SK-N-SH (cell line): ENCODE measurements around the gene CLASP1. TPM values are rescaled to one million over a fixed set of nuclear protein-coding genes. Genes with fewer than 3 reads are reported as not detected.
"Not testable (repeated sequence)": the region's sequence is repeated elsewhere in the genome, so short reads cannot be mapped to it uniquely, and the experiment has no call there.

Experiments
- CTCF ChIA-PET: fragments of 300-600, 350-600 bp; formaldehyde crosslinking; extraction: SDS; loops from one replicate; lab custom pipeline; 2021; lab: Yijun Ruan, JAX
- POLR2A ChIA-PET: fragments of 350-600 bp; sonication (Branson Sonifier 250); formaldehyde crosslinking; extraction: SDS; loops from one replicate; lab custom pipeline; 2020; ENCODE audit warnings: antibody characterized with exemption, inconsistent platforms; lab: Yijun Ruan, JAX
- DNase-seq: peaks from one replicate; pipeline ENCODE4 v3.0.0; 2012
- H2AFZ ChIP-seq: fragments of 200-600 bp; sonication (generic); 2 replicates; pipeline ENCODE4 v1.8.1; 2016; ENCODE audit warnings: antibody characterized with exemption, mild to moderate bottlenecking, low read depth
- H3F3A ChIP-seq: fragments of 200-600 bp; sonication (generic); replicated peaks from 2 replicates; pipeline ENCODE3; 2016; ENCODE audit warnings: antibody characterized with exemption, mild to moderate bottlenecking; ENCODE audit not compliant: insufficient read depth
- H3K27ac ChIP-seq, 2 experiments: fragments of 200-500 bp in 1 of 2; fragments of 200-600 bp in 1 of 2; sonication (Bioruptor generic) in 1 of 2; sonication (generic), shearing (Covaris generic) in 1 of 2; 2 replicates each; pipeline versions ENCODE4 v1.5.1 to v1.6.1; 2014 to 2016; ENCODE audit warnings: low read depth in 2 of 2, inconsistent platforms in 1 of 2, low read length in 1 of 2, mild to moderate bottlenecking in 1 of 2, mixed read lengths in 1 of 2
- H3K27me3 ChIP-seq: fragments of 200-600 bp; sonication (generic), shearing (Covaris generic); 2 replicates; pipeline ENCODE4 v1.6.1; 2016; ENCODE audit warnings: mixed run types; ENCODE audit not compliant: insufficient read depth
- H3K36me3 ChIP-seq, 2 experiments: fragments of 200-500 bp in 1 of 2; fragments of 200-600 bp in 1 of 2; sonication (Bioruptor generic) in 1 of 2; sonication (generic) in 1 of 2; replicated peaks in 1 of 2; 2 replicates each; pipeline versions ENCODE3 to v1.5.1; 2014 to 2016; ENCODE audit warnings: low read length in 1 of 2, mild to moderate bottlenecking in 1 of 2; ENCODE audit not compliant: insufficient read depth in 2 of 2, control insufficient read depth in 1 of 2
- H3K4me1 ChIP-seq, 2 experiments: fragments of 200-500 bp in 1 of 2; fragments of 200-600 bp in 1 of 2; sonication (Bioruptor generic) in 1 of 2; sonication (generic), shearing (Covaris generic) in 1 of 2; 2 replicates each; pipeline versions ENCODE4 v1.5.1 to v1.6.1; 2014 to 2016; ENCODE audit warnings: low read depth in 1 of 2, low read length in 1 of 2, mixed run types in 1 of 2; ENCODE audit not compliant: insufficient read depth in 2 of 2, control insufficient read depth in 1 of 2
- H3K4me2 ChIP-seq: fragments of 200-600 bp; sonication (generic), shearing (Covaris generic); 2 replicates; pipeline ENCODE4 v1.6.1; 2017; ENCODE audit warnings: mixed run types
- H3K4me3 ChIP-seq, 2 experiments: fragments of 200-500 bp in 1 of 2; fragments of 200-600 bp in 1 of 2; sonication (Bioruptor generic) in 1 of 2; sonication (generic), shearing (Covaris generic) in 1 of 2; 2 replicates each; pipeline versions ENCODE4 v1.5.1 to v1.8.1; 2014 to 2016; ENCODE audit warnings: low read depth in 2 of 2, inconsistent platforms in 1 of 2, low read length in 1 of 2, mild to moderate bottlenecking in 1 of 2, mixed read lengths in 1 of 2, moderate library complexity in 1 of 2
- H3K79me2 ChIP-seq: fragments of 200-600 bp; sonication (generic); 2 replicates; pipeline ENCODE4 v1.8.1; 2017; ENCODE audit warnings: mild to moderate bottlenecking; ENCODE audit not compliant: insufficient read depth
- H3K9ac ChIP-seq: fragments of 200-600 bp; sonication (generic); 2 replicates; pipeline ENCODE4 v1.6.1; 2017; ENCODE audit warnings: mixed run types
- H3K9me2 ChIP-seq: fragments of 200-600 bp; sonication (generic); 2 replicates; pipeline ENCODE4 v1.6.1; 2017; ENCODE audit warnings: mixed run types
- H3K9me3 ChIP-seq: fragments of 200-600 bp; sonication (generic); 2 replicates; pipeline ENCODE4 v1.6.1; 2017; ENCODE audit warnings: mixed run types, mild to moderate bottlenecking, moderate library complexity
- H4K20me1 ChIP-seq: fragments of 200-600 bp; sonication (generic); 2 replicates; pipeline ENCODE4 v1.6.1; 2017; ENCODE audit warnings: mild to moderate bottlenecking, mixed run types; ENCODE audit not compliant: insufficient read depth
- FOSL2 ChIP-seq: IDR thresholded peaks from 2 replicates; pipeline ENCODE4 v1.4.0; 2012; ENCODE audit warnings: low read depth, mild to moderate bottlenecking, moderate library complexity, borderline replicate concordance
- FOXJ3 ChIP-seq: sonication (generic); formaldehyde crosslinking; IDR thresholded peaks from 2 replicates; pipeline ENCODE4 v1.5.1; 2020; ENCODE audit warnings: mild to moderate bottlenecking, missing genetic modification reagents
- FOXM1 ChIP-seq: IDR thresholded peaks from 2 replicates; pipeline ENCODE4 v1.4.0; 2012; ENCODE audit warnings: low read depth, mild to moderate bottlenecking
- GABPA ChIP-seq: IDR thresholded peaks from 2 replicates; pipeline ENCODE4 v1.4.0; 2012; ENCODE audit warnings: low read depth, mild to moderate bottlenecking
- GATA2 ChIP-seq: sonication (generic); formaldehyde crosslinking; IDR thresholded peaks from 2 replicates; pipeline ENCODE4 v1.5.0; 2020; ENCODE audit warnings: mild to moderate bottlenecking, missing genetic modification reagents
- NRF1 ChIP-seq: IDR thresholded peaks from 2 replicates; pipeline ENCODE4 v1.6.1; 2012; ENCODE audit warnings: low read depth, mild to moderate bottlenecking, low read length
- RAD21 ChIP-seq: IDR thresholded peaks from 2 replicates; pipeline ENCODE4 v1.6.1; 2012; ENCODE audit warnings: mild to moderate bottlenecking, low read length
- SIN3A ChIP-seq: IDR thresholded peaks from 2 replicates; pipeline ENCODE4 v1.6.1; 2012; ENCODE audit warnings: low read depth, mild to moderate bottlenecking, low read length, moderate library complexity, borderline replicate concordance
- SMC3 ChIP-seq: IDR thresholded peaks from 2 replicates; pipeline ENCODE4 v1.6.1; 2012; ENCODE audit warnings: low read depth, low read length, improper control_type of control experiment
- TCF12 ChIP-seq: IDR thresholded peaks from 2 replicates; pipeline ENCODE4 v1.4.0; 2012
- TEAD4 ChIP-seq: IDR thresholded peaks from 2 replicates; pipeline ENCODE4 v1.4.0; 2012; ENCODE audit warnings: mild to moderate bottlenecking, borderline replicate concordance; ENCODE audit not compliant: insufficient read depth
- YY1 ChIP-seq: IDR thresholded peaks from 2 replicates; pipeline ENCODE4 v1.4.0; 2012; ENCODE audit warnings: low read depth, mild to moderate bottlenecking
- WGBS: methylation state at CpG from one replicate; pipeline ENCODE4 v1.1.6; 2017; ENCODE audit warnings: low lambda C conversion rate; 5-methylcytosine and 5-hydroxymethylcytosine counted together
- polyA plus RNA-seq, 3 experiments: library from polyadenylated mRNA; depleted of rRNA; stranded (reverse); fragments of >200 nt; gene quantifications; 2 replicates each; pipeline ENCODE4 v1.2.3, GENCODE V29; 2012
- TF ChIP-seq, protein P1 (sequence below): IDR thresholded peaks from 2 replicates; pipeline ENCODE4 v1.6.1; 2012; ENCODE audit warnings: mild to moderate bottlenecking, low read depth, low read length, moderate library complexity

The CLASP1 gene
- polyA plus RNA-seq, 1 of the 3 experiments (the other 2 are of a cell fraction) = 4.9 TPM

DNA sequence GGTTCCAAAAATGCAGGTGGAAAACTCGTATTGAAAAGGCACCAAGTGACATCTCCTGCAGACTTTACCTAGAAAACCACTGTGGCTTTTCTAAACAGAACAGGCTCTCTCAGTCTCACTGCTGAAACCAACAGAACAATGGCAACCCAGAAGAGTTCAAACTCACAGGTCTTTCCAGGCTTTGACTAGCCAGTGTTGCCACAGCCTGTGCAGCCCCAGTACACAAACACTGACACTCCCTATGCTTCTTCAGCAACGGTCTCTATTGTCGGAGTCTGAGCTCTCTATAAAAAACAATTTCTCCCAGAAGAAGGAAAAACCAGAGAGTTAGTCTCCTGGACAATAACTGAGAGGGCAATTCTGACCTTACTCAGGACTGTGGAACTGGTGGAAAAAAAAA lies 206.4 kb downstream of the CLASP1 start (continued):
- TF ChIP-seq FOSL2 (no peak), FOXM1 (no peak)

DNA sequence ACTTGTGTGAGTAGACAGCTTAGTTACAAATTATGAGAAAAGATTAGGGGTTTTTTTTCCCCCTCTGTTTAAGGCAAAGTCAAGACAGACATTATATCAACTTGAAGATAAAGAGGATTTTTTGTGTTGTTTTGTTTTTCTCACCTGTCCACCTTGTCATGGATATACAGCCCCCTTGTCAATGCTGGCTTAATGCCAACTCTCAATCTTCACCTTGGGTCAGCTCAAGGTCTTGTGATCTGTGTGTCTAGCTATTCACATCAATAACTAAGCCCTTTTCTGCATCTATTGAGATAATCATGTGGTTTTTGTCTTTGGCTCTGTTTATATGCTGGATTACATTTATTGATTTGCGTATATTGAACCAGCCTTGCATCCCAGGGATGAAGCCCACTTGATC lies 211.0 kb downstream of the CLASP1 start:
- H3K27me3 ChIP-seq, POLR2A ChIA-PET, CTCF ChIA-PET: not testable (repeated sequence)

GRCh38 chr2:121436918-121437317 lies 212.3 kb downstream of the CLASP1 start:
- 96% methylated on average over 3 of the region's 3 CpGs for WGBS
- Histone ChIP-seq H4K20me1 (no peaks in the 10 kb centered on the region), H3K4me1 (no peaks in the 10 kb centered on the region), H2AFZ (no peak overlapping the region), H3K9ac (no peak overlapping the region), H3K9me3 (no peaks in the 10 kb centered on the region), H3K4me2 (no peak overlapping the region), H3K27ac (no peak overlapping the region), H3K4me3 (no peak overlapping the region), H3K27me3 (no peaks in the 10 kb centered on the region), H3K36me3 (peaks cover 10 to 21% of the 10 kb centered on the region in 2 experiments), H3K9me2 (no peaks in the 10 kb centered on the region), H3F3A (no peaks in the 10 kb centered on the region), H3K79me2 (no peaks in the 10 kb centered on the region)
- POLR2A ChIA-PET = no interaction called here
- no peak for TF ChIP-seq RAD21
- TF ChIP-seq YY1 = no peak
- TF ChIP-seq FOXJ3 = no peak
- no peak for TF ChIP-seq TCF12
- TF ChIP-seq SMC3 = no peak
- TF ChIP-seq NRF1 = no peak
- no peak for TF ChIP-seq SIN3A
- TF ChIP-seq, protein P1, sequence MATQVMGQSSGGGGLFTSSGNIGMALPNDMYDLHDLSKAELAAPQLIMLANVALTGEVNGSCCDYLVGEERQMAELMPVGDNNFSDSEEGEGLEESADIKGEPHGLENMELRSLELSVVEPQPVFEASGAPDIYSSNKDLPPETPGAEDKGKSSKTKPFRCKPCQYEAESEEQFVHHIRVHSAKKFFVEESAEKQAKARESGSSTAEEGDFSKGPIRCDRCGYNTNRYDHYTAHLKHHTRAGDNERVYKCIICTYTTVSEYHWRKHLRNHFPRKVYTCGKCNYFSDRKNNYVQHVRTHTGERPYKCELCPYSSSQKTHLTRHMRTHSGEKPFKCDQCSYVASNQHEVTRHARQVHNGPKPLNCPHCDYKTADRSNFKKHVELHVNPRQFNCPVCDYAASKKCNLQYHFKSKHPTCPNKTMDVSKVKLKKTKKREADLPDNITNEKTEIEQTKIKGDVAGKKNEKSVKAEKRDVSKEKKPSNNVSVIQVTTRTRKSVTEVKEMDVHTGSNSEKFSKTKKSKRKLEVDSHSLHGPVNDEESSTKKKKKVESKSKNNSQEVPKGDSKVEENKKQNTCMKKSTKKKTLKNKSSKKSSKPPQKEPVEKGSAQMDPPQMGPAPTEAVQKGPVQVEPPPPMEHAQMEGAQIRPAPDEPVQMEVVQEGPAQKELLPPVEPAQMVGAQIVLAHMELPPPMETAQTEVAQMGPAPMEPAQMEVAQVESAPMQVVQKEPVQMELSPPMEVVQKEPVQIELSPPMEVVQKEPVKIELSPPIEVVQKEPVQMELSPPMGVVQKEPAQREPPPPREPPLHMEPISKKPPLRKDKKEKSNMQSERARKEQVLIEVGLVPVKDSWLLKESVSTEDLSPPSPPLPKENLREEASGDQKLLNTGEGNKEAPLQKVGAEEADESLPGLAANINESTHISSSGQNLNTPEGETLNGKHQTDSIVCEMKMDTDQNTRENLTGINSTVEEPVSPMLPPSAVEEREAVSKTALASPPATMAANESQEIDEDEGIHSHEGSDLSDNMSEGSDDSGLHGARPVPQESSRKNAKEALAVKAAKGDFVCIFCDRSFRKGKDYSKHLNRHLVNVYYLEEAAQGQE = no peak
- no peak for TF ChIP-seq GATA2 (CRISPR knock-in tag)
- TF ChIP-seq GABPA = no peak
- no peak for TF ChIP-seq TEAD4
- TF ChIP-seq FOSL2 = no peak
- CTCF ChIA-PET = no interaction called here
- DNase-seq = no peak

More for the DNA sequence above, 211.0 kb downstream of the CLASP1 start:
- not testable (repeated sequence) for H3K27ac ChIP-seq, H4K20me1 ChIP-seq, H3K9ac ChIP-seq, H3K4me1 ChIP-seq, H3K9me2 ChIP-seq, H3F3A ChIP-seq, H3K9me3 ChIP-seq, H3K4me3 ChIP-seq, H3K79me2 ChIP-seq, H2AFZ ChIP-seq, DNase-seq, H3K4me2 ChIP-seq
- H3K36me3 ChIP-seq = peaks cover 13 to 26% of the 10 kb centered on the region in 2 experiments
- 100% methylated on average over 1 of the region's 1 CpG for WGBS
